ENCODE data around the gene FBXO8. TPM values are rescaled to one million over a fixed set of nuclear protein-coding genes. Genes with fewer than 3 reads are reported as not detected.

The FBXO8 gene
- total RNA-seq, 1 experiment from 2014 or later: 8.9 TPM

- H3K18ac ChIP-seq (ENCODE audit: insufficient read length, low read depth, low read length): no peak overlapping the region
- no peaks in the 10 kb centered on the region for H3K27me3 ChIP-seq (ENCODE audit: insufficient read depth, low read length)
- H3K56ac ChIP-seq (ENCODE audit: insufficient read length, low read depth, low read length): no peak overlapping the region
- DNase-seq: no peak
- H4K20me1 ChIP-seq (ENCODE audit: control insufficient read depth, insufficient read depth, insufficient read length): no peaks in the 10 kb centered on the region
- no peak overlapping the region for H2BK12ac ChIP-seq (ENCODE audit: insufficient read length, low read depth, low read length)
- no peak overlapping the region for H3K27ac Mint-ChIP-seq
- no peak overlapping the region for H4K91ac ChIP-seq (ENCODE audit: insufficient read length, low read depth, low read length)
- no peak overlapping the region for H3K27ac ChIP-seq (ENCODE audit: insufficient read length, low read depth, low read length)
- H4K5ac ChIP-seq (ENCODE audit: insufficient read length, low read depth, low read length): no peak overlapping the region
- H3K9me3 Mint-ChIP-seq: no peaks in the 10 kb centered on the region
- WGBS (ENCODE audit: extremely low coverage, insufficient read length, low lambda C conversion rate): no CpG with 5 or more reads among the region's 9 CpGs
- no peak overlapping the region for H3K14ac ChIP-seq (ENCODE audit: insufficient read depth, low read length)
- no peaks in the 10 kb centered on the region for H3K4me1 Mint-ChIP-seq
- H3K9me3 ChIP-seq (ENCODE audit: control insufficient read depth, low read depth, low read length): no peaks in the 10 kb centered on the region
- H3K4me1 ChIP-seq (ENCODE audit: insufficient read depth, low read length): no peaks in the 10 kb centered on the region
- H3K9ac ChIP-seq (ENCODE audit: extremely low read depth, insufficient read length, low read length): no peak overlapping the region
- no peak for TF ChIP-seq CTCF (conservative IDR thresholded peaks at IDR 0.05)
- no peaks in the 10 kb centered on the region for H3K79me1 ChIP-seq (ENCODE audit: insufficient read depth, low read depth, low read length, poor library complexity, severe bottlenecking)
- no peak overlapping the region for H4K8ac ChIP-seq (replicated peaks; ENCODE audit: insufficient read length, low read depth, low read length)
- H3K4ac ChIP-seq (ENCODE audit: low read depth, low read length): no peak overlapping the region
- H2BK5ac ChIP-seq (ENCODE audit: insufficient read length, low read length): no peak overlapping the region
- no peak overlapping the region for H3K23ac ChIP-seq (ENCODE audit: insufficient read length, low read depth, low read length)
- no peaks in the 10 kb centered on the region for H3K79me2 ChIP-seq (ENCODE audit: insufficient read depth, low read length)
- H2AK5ac ChIP-seq (ENCODE audit: insufficient read length, low read length): no peak overlapping the region
- no peak overlapping the region for H3K4me2 ChIP-seq (ENCODE audit: insufficient read depth, insufficient read length, low read length)
- no peak overlapping the region for H3T11ph ChIP-seq (ENCODE audit: low read length)
- no peaks in the 10 kb centered on the region for H3K23me2 ChIP-seq (ENCODE audit: insufficient read length, low read depth, low read length, poor library complexity, severe bottlenecking)
- no peaks in the 10 kb centered on the region for H3K36me3 Mint-ChIP-seq (ENCODE audit: insufficient read depth in 1 of 3, low read depth in 3 of 3)
- H2BK120ac ChIP-seq (ENCODE audit: low read depth, low read length, poor library complexity, severe bottlenecking): no peak overlapping the region
- H3K27me3 Mint-ChIP-seq (ENCODE audit: low read depth): peaks cover 36% of the 10 kb centered on the region
- no peak overlapping the region for H2BK15ac ChIP-seq (ENCODE audit: low read depth, low read length)
- H2AFZ ChIP-seq (ENCODE audit: low read length): no peak overlapping the region
- H3K4me3 Mint-ChIP-seq: no peak overlapping the region
- H2BK20ac ChIP-seq (ENCODE audit: low read depth, low read length, poor library complexity, severe bottlenecking): no peak overlapping the region
Measured at GRCh38 chr4:174225349-174226049, 58.0 kb downstream of the FBXO8 start.
